GM12872 (cell line): ENCODE data around the gene CCSER2.

Experiments
- CTCF ChIP-seq: IDR thresholded peaks from 3 replicates; pipeline ENCODE4 v1.5.1; 2011; ENCODE audit warnings: low read depth, mild to moderate bottlenecking, low read length, moderate library complexity; ENCODE audit not compliant: insufficient read depth

CCSER2 gene

GRCh38 chr10:84401854-84402611 is 73.6 kb downstream of the CCSER2 start:
- TF ChIP-seq CTCF: no peak

- TF ChIP-seq CTCF: no peak
These were observed 76.4 kb downstream of the CCSER2 start for GRCh38 chr10:84404783-84405182.

GRCh38 chr10:84405662-84406061 is 77.3 kb downstream of the CCSER2 start:
- no peak for TF ChIP-seq CTCF

GRCh38 chr10:84406561-84406960 is 78.2 kb downstream of the CCSER2 start:
- TF ChIP-seq CTCF: no peak

GRCh38 chr10:84407388-84408049 is 79.1 kb downstream of the CCSER2 start:
- TF ChIP-seq CTCF: no peak

- no peak for TF ChIP-seq CTCF
These were observed 84.1 kb downstream of the CCSER2 start for GRCh38 chr10:84412482-84412881.

GRCh38 chr10:84415539-84416244 is 87.3 kb downstream of the CCSER2 start:
- no peak for TF ChIP-seq CTCF
